K562 (cell line): ENCODE measurements around the gene MATR3. TPM values are rescaled to one million over a fixed set of nuclear protein-coding genes. Genes with fewer than 3 reads are reported as not detected.

Experiments
- ADNP ChIP-seq: fragments of 200-800 bp; sonication (Bioruptor generic); IDR thresholded peaks from 2 replicates; pipeline ENCODE4 v1.6.1; 2016; ENCODE audit warnings: missing genetic modification characterization, missing compliant biosample characterization
- ARNT ChIP-seq, 2 experiments: fragments of 450-650 bp; IDR thresholded peaks; 2 replicates each; pipeline ENCODE4 v1.6.1; 2016; ENCODE audit warnings: mild to moderate bottlenecking in 1 of 2
- CBFA2T2 ChIP-seq: fragments of 450-650 bp; conservative IDR thresholded peaks from 2 replicates; pipeline ENCODE4 v1.6.1; 2017; ENCODE audit warnings: mild to moderate bottlenecking
- CBX3 ChIP-seq, 2 experiments: IDR thresholded peaks; 1 replicate in 1 of 2; 2 replicates in 1 of 2; pipeline ENCODE4 v1.6.1; 2012; ENCODE audit warnings: inconsistent platforms in 2 of 2, low read length in 2 of 2, borderline replicate concordance in 1 of 2, control low read depth in 1 of 2
- FOXK1 ChIP-seq: sonication (generic); formaldehyde crosslinking; IDR thresholded peaks from 2 replicates; pipeline ENCODE4 v1.8.0; 2022; ENCODE audit warnings: missing genetic modification reagents, mild to moderate bottlenecking, borderline replicate concordance
- MTA1 ChIP-seq: fragments of 450-650 bp; IDR thresholded peaks from 2 replicates; pipeline ENCODE4 v1.6.1; 2017; ENCODE audit warnings: borderline replicate concordance
- NR1H2 ChIP-seq: sonication (generic); formaldehyde crosslinking; IDR thresholded peaks from 2 replicates; pipeline ENCODE4 v1.4.0; 2020; ENCODE audit warnings: mild to moderate bottlenecking, missing genetic modification reagents
- POLR2A ChIP-seq: fragments of 450-650 bp; conservative IDR thresholded peaks from 2 replicates; pipeline ENCODE4 v1.6.1; 2016
- POLR3A ChIP-seq: IDR thresholded peaks from 2 replicates; pipeline ENCODE4 v1.6.1; 2011; ENCODE audit warnings: borderline replicate concordance, mild to moderate bottlenecking, moderate library complexity; ENCODE audit not compliant: insufficient read length, insufficient read depth; ENCODE audit errors: extremely low read depth
- PTBP1 ChIP-seq: fragments of 200-400 bp; formaldehyde crosslinking; IDR thresholded peaks from 2 replicates; pipeline ENCODE4 v1.6.1; 2017; ENCODE audit warnings: low read depth, low read length
- RNF2 ChIP-seq: sonication (generic); IDR thresholded peaks from 2 replicates; pipeline ENCODE4 v1.6.1; 2016
- SFPQ ChIP-seq: fragments of 200-400 bp; formaldehyde crosslinking; IDR thresholded peaks from 2 replicates; pipeline ENCODE4 v1.6.1; 2017; ENCODE audit warnings: mild to moderate bottlenecking, low read depth, low read length, moderate library complexity
- SNIP1 ChIP-seq: fragments of 450-650 bp; IDR thresholded peaks from 2 replicates; pipeline ENCODE4 v1.7.1; 2017; ENCODE audit warnings: low read depth, mild to moderate bottlenecking
- SRSF9 ChIP-seq: fragments of 200-400 bp; formaldehyde crosslinking; IDR thresholded peaks from 2 replicates; pipeline ENCODE4 v1.6.1; 2017; ENCODE audit warnings: low read depth, low read length, borderline replicate concordance
- TBL1XR1 ChIP-seq, 2 experiments: IDR thresholded peaks; 2 replicates each; pipeline ENCODE4 v1.6.1; 2012; ENCODE audit warnings: improper control_type of control experiment in 2 of 2, low read length in 2 of 2, mild to moderate bottlenecking in 1 of 2
- ZNF23 ChIP-seq: fragments of 250-450 bp; sonication (Bioruptor Pico); IDR thresholded peaks from 2 replicates; pipeline ENCODE4 v1.4.0; 2020; ENCODE audit warnings: mild to moderate bottlenecking
- ZNF347 ChIP-seq: fragments of 450-650 bp; formaldehyde crosslinking; IDR thresholded peaks from 2 replicates; pipeline ENCODE4 v1.4.0; 2020; ENCODE audit warnings: low read depth, mild to moderate bottlenecking, moderate library complexity
- ZNF644 ChIP-seq: fragments of 200-800 bp; sonication (Bioruptor generic); IDR thresholded peaks from 2 replicates; pipeline ENCODE4 v1.6.1; 2016; ENCODE audit warnings: low read depth, missing genetic modification characterization, missing compliant biosample characterization
- ZNF766 ChIP-seq: fragments of 200-800 bp; sonication (Bioruptor generic); conservative IDR thresholded peaks from 2 replicates; pipeline ENCODE4 v1.6.1; 2016; ENCODE audit warnings: missing genetic modification characterization, missing compliant biosample characterization
- polyA plus RNA-seq, 8 experiments: library from polyadenylated mRNA; depleted of rRNA in 4 of 8; stranded (reverse) in 5 of 8; unstranded in 3 of 8; fragments of >200 nt; fragmentation: Nextera tagmentation in 2 of 8; fragmentation: Illumina TruSeq in 1 of 8; extraction: Ambion mirVana in 2 of 8; extraction: Trizol in 1 of 8; gene quantifications; 2 replicates each; pipeline versions ENCODE4 v1.2.1 to v1.2.3, GENCODE V29; 2011 to 2014; ENCODE audit warnings: inconsistent platforms in 1 of 8, missing spikeins in 1 of 8
- total RNA-seq, 7 experiments: library from RNA; depleted of rRNA in 6 of 7; stranded (reverse); fragments of >200 nt in 6 of 7; fragmentation: Illumina TruSeq in 2 of 7; extraction: Trizol in 2 of 7; gene quantifications; 2 replicates each; pipeline versions ENCODE4 v1.2.1 to v1.2.3, GENCODE V29; 2011 to 2021; ENCODE audit warnings: low replicate concordance in 1 of 7
- TF ChIP-seq, protein P1 (sequence below), 2 experiments: fragments of 450-650 bp in 1 of 2; sonication (generic) in 1 of 2; formaldehyde crosslinking in 1 of 2; IDR thresholded peaks in 1 of 2; conservative IDR thresholded peaks in 1 of 2; 2 replicates each; pipeline versions ENCODE4 v1.6.1 to v1.8.1; 2016 to 2023; ENCODE audit warnings: mild to moderate bottlenecking in 2 of 2, moderate library complexity in 2 of 2, inconsistent platforms in 1 of 2, missing genetic modification reagents in 1 of 2
- TF ChIP-seq, protein P2 (sequence below): fragments of 450-650 bp; IDR thresholded peaks from 2 replicates; pipeline ENCODE4 v1.6.1; 2016; ENCODE audit warnings: mild to moderate bottlenecking
- TF ChIP-seq, protein P3 (sequence below): fragments of 450-650 bp; IDR thresholded peaks from 2 replicates; pipeline ENCODE4 v1.6.1; 2017; ENCODE audit warnings: mild to moderate bottlenecking, moderate library complexity
- TF ChIP-seq, protein P4 (sequence below): sonication (generic); formaldehyde crosslinking; IDR thresholded peaks from 2 replicates; pipeline ENCODE4 v1.9.0; 2022; ENCODE audit warnings: mild to moderate bottlenecking, missing genetic modification reagents

The MATR3 gene
- total and polyA plus RNA-seq, 9 of the 15 experiments (the other 6 are each of a cell fraction or from before 2014, with no cell fraction given), result 150 to 425 (median 263) TPM

DNA sequence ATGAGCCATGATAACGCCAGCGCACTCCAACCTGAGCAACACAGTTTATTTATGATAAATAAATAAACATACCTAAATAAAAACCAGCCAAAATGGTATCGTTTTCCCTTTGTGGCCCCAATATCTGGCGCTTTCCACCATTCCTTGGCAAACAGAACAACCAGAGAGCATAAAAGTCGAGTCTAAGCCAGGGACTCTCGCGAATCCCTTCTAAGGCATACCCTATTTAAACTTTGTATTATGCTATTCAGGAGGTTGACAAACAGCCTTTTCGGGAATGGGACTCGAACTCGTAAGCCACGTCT lies 386 bp upstream of the MATR3 start (continued):
- TF ChIP-seq ARNT (IDR thresholded peaks at IDR 0.05), result 0 out of 4 replicates have a peak, but pooled peaks of 1 of the 2 experiments have one; percentile 22
- TF ChIP-seq CBFA2T2, result no peak
- TF ChIP-seq, protein P1, sequence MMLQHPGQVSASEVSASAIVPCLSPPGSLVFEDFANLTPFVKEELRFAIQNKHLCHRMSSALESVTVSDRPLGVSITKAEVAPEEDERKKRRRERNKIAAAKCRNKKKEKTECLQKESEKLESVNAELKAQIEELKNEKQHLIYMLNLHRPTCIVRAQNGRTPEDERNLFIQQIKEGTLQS (IDR thresholded peaks at IDR 0.05), result no peak
- TF ChIP-seq, protein P1 (CRISPR knock-in tag; conservative IDR thresholded peaks at IDR 0.05), result no peak
- TF ChIP-seq ZNF23 (CRISPR knock-in tag), result no peak
- TF ChIP-seq ZNF347 (CRISPR knock-in tag), result no peak
- no peak for TF ChIP-seq SRSF9
- no peak for TF ChIP-seq RNF2
- TF ChIP-seq ZNF644 (tag), result no peak
- TF ChIP-seq ADNP (tag), result peak; percentile 96
- TF ChIP-seq, protein P2, sequence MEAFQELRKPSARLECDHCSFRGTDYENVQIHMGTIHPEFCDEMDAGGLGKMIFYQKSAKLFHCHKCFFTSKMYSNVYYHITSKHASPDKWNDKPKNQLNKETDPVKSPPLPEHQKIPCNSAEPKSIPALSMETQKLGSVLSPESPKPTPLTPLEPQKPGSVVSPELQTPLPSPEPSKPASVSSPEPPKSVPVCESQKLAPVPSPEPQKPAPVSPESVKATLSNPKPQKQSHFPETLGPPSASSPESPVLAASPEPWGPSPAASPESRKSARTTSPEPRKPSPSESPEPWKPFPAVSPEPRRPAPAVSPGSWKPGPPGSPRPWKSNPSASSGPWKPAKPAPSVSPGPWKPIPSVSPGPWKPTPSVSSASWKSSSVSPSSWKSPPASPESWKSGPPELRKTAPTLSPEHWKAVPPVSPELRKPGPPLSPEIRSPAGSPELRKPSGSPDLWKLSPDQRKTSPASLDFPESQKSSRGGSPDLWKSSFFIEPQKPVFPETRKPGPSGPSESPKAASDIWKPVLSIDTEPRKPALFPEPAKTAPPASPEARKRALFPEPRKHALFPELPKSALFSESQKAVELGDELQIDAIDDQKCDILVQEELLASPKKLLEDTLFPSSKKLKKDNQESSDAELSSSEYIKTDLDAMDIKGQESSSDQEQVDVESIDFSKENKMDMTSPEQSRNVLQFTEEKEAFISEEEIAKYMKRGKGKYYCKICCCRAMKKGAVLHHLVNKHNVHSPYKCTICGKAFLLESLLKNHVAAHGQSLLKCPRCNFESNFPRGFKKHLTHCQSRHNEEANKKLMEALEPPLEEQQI, result peak; percentile 48; the same call in 1 of the 2 replicates
- TF ChIP-seq, protein P3, sequence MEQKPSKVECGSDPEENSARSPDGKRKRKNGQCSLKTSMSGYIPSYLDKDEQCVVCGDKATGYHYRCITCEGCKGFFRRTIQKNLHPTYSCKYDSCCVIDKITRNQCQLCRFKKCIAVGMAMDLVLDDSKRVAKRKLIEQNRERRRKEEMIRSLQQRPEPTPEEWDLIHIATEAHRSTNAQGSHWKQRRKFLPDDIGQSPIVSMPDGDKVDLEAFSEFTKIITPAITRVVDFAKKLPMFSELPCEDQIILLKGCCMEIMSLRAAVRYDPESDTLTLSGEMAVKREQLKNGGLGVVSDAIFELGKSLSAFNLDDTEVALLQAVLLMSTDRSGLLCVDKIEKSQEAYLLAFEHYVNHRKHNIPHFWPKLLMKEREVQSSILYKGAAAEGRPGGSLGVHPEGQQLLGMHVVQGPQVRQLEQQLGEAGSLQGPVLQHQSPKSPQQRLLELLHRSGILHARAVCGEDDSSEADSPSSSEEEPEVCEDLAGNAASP, result no peak
- TF ChIP-seq, protein P4, sequence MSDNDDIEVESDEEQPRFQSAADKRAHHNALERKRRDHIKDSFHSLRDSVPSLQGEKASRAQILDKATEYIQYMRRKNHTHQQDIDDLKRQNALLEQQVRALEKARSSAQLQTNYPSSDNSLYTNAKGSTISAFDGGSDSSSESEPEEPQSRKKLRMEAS (CRISPR knock-in tag), result no peak
- no peak for TF ChIP-seq MTA1
- TF ChIP-seq CBX3 (IDR thresholded peaks at IDR 0.05; ENCODE audit: borderline replicate concordance in 1 of 2, low read length in 2 of 2), result no peak
- TF ChIP-seq SNIP1, result no peak
- TF ChIP-seq POLR3A, result no peak
- TF ChIP-seq POLR2A, result no peak
- TF ChIP-seq TBL1XR1 (IDR thresholded peaks at IDR 0.05; ENCODE audit: low read length in 2 of 2), result no peak
- TF ChIP-seq ZNF766 (CRISPR knock-in tag), result 0 out of 2 replicates have a peak, but pooled peaks have one; percentile 45
- no peak for TF ChIP-seq SFPQ
- no peak for TF ChIP-seq NR1H2
- TF ChIP-seq FOXK1, result 0 out of 2 replicates have a peak, but pooled peaks have one; percentile 5
- no peak for TF ChIP-seq PTBP1
